GM03348 (cell line): ENCODE measurements around the gene HMGXB3.
"Not testable (repeated sequence)": the region's sequence is repeated elsewhere in the genome, so short reads cannot be mapped to it uniquely, and the experiment has no call there.

Experiments
- DNase-seq: peaks from one replicate; pipeline ENCODE4 v3.0.0; 2012; ENCODE audit warnings: low spot score

The HMGXB3 gene

GRCh38 chr5:150068472-150068871 is 67.9 kb downstream of the HMGXB3 start:
- no peak for DNase-seq

GRCh38 chr5:150068961-150069645 is 68.6 kb downstream of the HMGXB3 start:
- DNase-seq = no peak

- DNase-seq = no peak
Observed at GRCh38 chr5:150069672-150070627, 69.4 kb downstream of the HMGXB3 start.

- no peak for DNase-seq
Observed at GRCh38 chr5:150070821-150071220, 70.3 kb downstream of the HMGXB3 start.

- no peak for DNase-seq
Observed at GRCh38 chr5:150073086-150073625, 72.6 kb downstream of the HMGXB3 start.

GRCh38 chr5:150073677-150074076 is 73.1 kb downstream of the HMGXB3 start:
- no peak for DNase-seq

- DNase-seq = no peak
Observed at GRCh38 chr5:150075233-150075632, 74.7 kb downstream of the HMGXB3 start.

GRCh38 chr5:150075806-150076205 is 75.3 kb downstream of the HMGXB3 start:
- DNase-seq = no peak

- no peak for DNase-seq
Observed at GRCh38 chr5:150077060-150077459, 76.5 kb downstream of the HMGXB3 start.

- peak; percentile 2 for DNase-seq
Observed at GRCh38 chr5:150077996-150078801, 77.7 kb downstream of the HMGXB3 start.

- DNase-seq = peak; percentile 6
Observed at GRCh38 chr5:150078802-150079689, 78.5 kb downstream of the HMGXB3 start.

GRCh38 chr5:150079909-150080461 is 79.4 kb downstream of the HMGXB3 start:
- DNase-seq = no peak

- DNase-seq = no peak
Observed at GRCh38 chr5:150080696-150081435, 80.3 kb downstream of the HMGXB3 start.

- no peak for DNase-seq
Observed at GRCh38 chr5:150081541-150082283, 81.2 kb downstream of the HMGXB3 start.

GRCh38 chr5:150082374-150082773 is 81.8 kb downstream of the HMGXB3 start:
- no peak for DNase-seq

GRCh38 chr5:150082889-150083288 is 82.3 kb downstream of the HMGXB3 start:
- DNase-seq = no peak

GRCh38 chr5:150084754-150085153 is 84.2 kb downstream of the HMGXB3 start:
- DNase-seq = not testable (repeated sequence)

- DNase-seq = no peak
Observed at GRCh38 chr5:150085191-150085912, 84.8 kb downstream of the HMGXB3 start.
